ENCODE data around the gene WHAMM. TPM values are rescaled to one million over a fixed set of nuclear protein-coding genes. Genes with fewer than 3 reads are reported as not detected.

WHAMM gene
- total and polyA plus RNA-seq, 2 donors (not counting 3 experiments of a cell fraction or from before 2014, with no cell fraction given): 4.1 to 9.4 TPM

- Histone ChIP-seq H2AFZ (ENCODE audit: low read depth, low read length) (no peak overlapping the region), H3K9me3 (replicated peaks; ENCODE audit: control insufficient read depth, insufficient read depth, low read length) (no peaks in the 10 kb centered on the region), H3K4me1 (ENCODE audit: control insufficient read depth, extremely low read depth, insufficient read depth, low read length) (peaks cover 16% of the 10 kb centered on the region), H3K9me1 (replicated peaks; ENCODE audit: control insufficient read depth, extremely low read depth, insufficient read depth, low read length) (no peaks in the 10 kb centered on the region), H3K27ac (ENCODE audit: insufficient read depth, low read depth, low read length) (no peak overlapping the region), H3K79me2 (ENCODE audit: control insufficient read depth, insufficient read depth, low read length) (no peaks in the 10 kb centered on the region), H3K36me3 (ENCODE audit: control insufficient read depth in 2 of 2, extremely low read depth in 1 of 2, insufficient read depth in 2 of 2, low read length in 2 of 2) (peaks cover 21 to 44% of the 10 kb centered on the region in 2 experiments), H3K4me3 (replicated peaks in 1 of 3; ENCODE audit: insufficient read depth in 1 of 3, low read depth in 1 of 3, low read length in 3 of 3) (no peak overlapping the region), H3K9ac (replicated peaks; ENCODE audit: extremely low read depth, insufficient read depth, low read length) (no peak overlapping the region), H3K4me2 (ENCODE audit: insufficient read depth, low read length) (no peak overlapping the region), H3K27me3 (ENCODE audit: control insufficient read depth in 2 of 2, insufficient read depth in 2 of 2, low read length in 2 of 2) (no peaks in the 10 kb centered on the region), H4K20me1 (replicated peaks; ENCODE audit: control insufficient read depth, extremely low read depth, insufficient read depth, low read length) (no peaks in the 10 kb centered on the region)
- no TSS peak for BruUV-seq (replicated peaks)
- DNase-seq (ENCODE audit: low read depth, low spot score) (no peak), FAIRE-seq (no peak)
- ChIA-PET POLR2A (no interaction called here), CTCF (interaction anchor here (1.4 kb wide), 1 partner anchor 19 kb away, joined by 4 read pairs; no protein-coding TSS in a partner anchor)
- intact Hi-C loops (cut with micrococcal nuclease): loop anchor here (5.0 kb wide), 1 partner anchor 172 kb away; no protein-coding TSS in a partner anchor
- TF ChIP-seq EZH2 (IDR thresholded peaks at IDR 0.05; ENCODE audit: borderline replicate concordance, low read depth, low read length, severe bottlenecking) (no peak), POLR2AphosphoS5 (IDR thresholded peaks at IDR 0.05; ENCODE audit: insufficient read depth, low read depth, low read length) (no peak), MYC (IDR thresholded peaks at IDR 0.05; ENCODE audit: low read depth, low read length) (no peak), GATA2 (IDR thresholded peaks at IDR 0.05; ENCODE audit: insufficient read depth, insufficient read length, low read depth, low read length) (no peak), POLR2A (IDR thresholded peaks at IDR 0.05; ENCODE audit: low read depth, low read length) (no peak), MAX (IDR thresholded peaks at IDR 0.05; ENCODE audit: insufficient read depth, insufficient read length) (no peak), JUN (IDR thresholded peaks at IDR 0.05; ENCODE audit: borderline replicate concordance, insufficient read depth, insufficient read length, low read depth) (no peak), FOS (IDR thresholded peaks at IDR 0.05; ENCODE audit: borderline replicate concordance, insufficient read depth, low read length) (no peak)
- TF ChIP-seq, protein P1, sequence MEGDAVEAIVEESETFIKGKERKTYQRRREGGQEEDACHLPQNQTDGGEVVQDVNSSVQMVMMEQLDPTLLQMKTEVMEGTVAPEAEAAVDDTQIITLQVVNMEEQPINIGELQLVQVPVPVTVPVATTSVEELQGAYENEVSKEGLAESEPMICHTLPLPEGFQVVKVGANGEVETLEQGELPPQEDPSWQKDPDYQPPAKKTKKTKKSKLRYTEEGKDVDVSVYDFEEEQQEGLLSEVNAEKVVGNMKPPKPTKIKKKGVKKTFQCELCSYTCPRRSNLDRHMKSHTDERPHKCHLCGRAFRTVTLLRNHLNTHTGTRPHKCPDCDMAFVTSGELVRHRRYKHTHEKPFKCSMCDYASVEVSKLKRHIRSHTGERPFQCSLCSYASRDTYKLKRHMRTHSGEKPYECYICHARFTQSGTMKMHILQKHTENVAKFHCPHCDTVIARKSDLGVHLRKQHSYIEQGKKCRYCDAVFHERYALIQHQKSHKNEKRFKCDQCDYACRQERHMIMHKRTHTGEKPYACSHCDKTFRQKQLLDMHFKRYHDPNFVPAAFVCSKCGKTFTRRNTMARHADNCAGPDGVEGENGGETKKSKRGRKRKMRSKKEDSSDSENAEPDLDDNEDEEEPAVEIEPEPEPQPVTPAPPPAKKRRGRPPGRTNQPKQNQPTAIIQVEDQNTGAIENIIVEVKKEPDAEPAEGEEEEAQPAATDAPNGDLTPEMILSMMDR (IDR thresholded peaks at IDR 0.05; ENCODE audit: extremely low read depth in 1 of 2, insufficient read depth in 1 of 2, low read depth in 1 of 2, low read length in 2 of 2): no peak
- dilution Hi-C loops (cut with MboI; ENCODE audit: extremely low pct_ligation_motif_present, low sequenced_read_pairs): no loop called here
These were observed 21.2 kb downstream of the WHAMM start for GRCh38 chr15:82830427-82831173.
